HCT116 (cell line): ENCODE results near the gene PIGC. TPM values are rescaled to one million over a fixed set of nuclear protein-coding genes. Genes with fewer than 3 reads are reported as not detected.

Experiments used
- ATAC-seq: fragments of 200-7000 bp; cut with Tn5 transposase; 2 replicates; pipeline ENCODE4 v1.9.1; 2020; ENCODE audit warnings: mild to moderate bottlenecking, moderate library complexity
- BruUV-seq: library from RNA; stranded (reverse); fragments of 400-500 nt; replicated peaks from 2 replicates; lab custom pipeline; 2021; lab: Mats Ljungman, UMichigan
- CTCF ChIA-PET: fragments of 300-600 bp; sonication (Branson Sonifier 250); formaldehyde crosslinking; loops from one replicate; lab custom pipeline; 2021; ENCODE audit warnings: antibody characterized with exemption; lab: Charles Lee
- POLR2A ChIA-PET: fragments of 300-600, 350-600 bp; sonication (Branson Sonifier 250); formaldehyde crosslinking; loops from one replicate; lab custom pipeline; 2021; ENCODE audit warnings: antibody characterized with exemption; lab: Charles Lee
- RAD21 ChIA-PET, 2 experiments: fragments of 300-600 bp; sonication (Branson Sonifier 250); formaldehyde crosslinking; loops; one replicate each; lab custom pipeline; 2023; ENCODE audit warnings: low total read pairs in 2 of 2; ENCODE audit not compliant: uncharacterized antibody in 2 of 2, unreplicated experiment in 2 of 2, low non-redundant PET in 1 of 2; lab: Charles Lee
- DNase-seq: peaks from one replicate; pipeline ENCODE4 v3.0.0-alpha.2; 2010; ENCODE audit warnings: low read depth, low spot score
- H2AFZ ChIP-seq: fragments of 200-600 bp; shearing (Covaris generic), sonication (generic); 2 replicates; pipeline ENCODE4 v1.6.1; 2017; ENCODE audit warnings: low read depth, mixed run types, mixed read lengths, antibody characterized with exemption, low read length; ENCODE audit not compliant: poor library complexity, severe bottlenecking
- H3K27ac ChIP-seq: 2 replicates; pipeline ENCODE4 v1.5.1; 2012; ENCODE audit warnings: low read depth, low read length
- H3K27me3 ChIP-seq: fragments of 200-600 bp; sonication (generic); 2 replicates; pipeline ENCODE4 v1.6.1; 2016; ENCODE audit warnings: mixed run types, low read length, mixed read lengths; ENCODE audit not compliant: insufficient read depth
- H3K36me3 ChIP-seq, 2 experiments: fragments of 200-500 bp in 1 of 2; fragments of 200-600 bp in 1 of 2; sonication (Bioruptor generic) in 1 of 2; sonication (generic) in 1 of 2; 2 replicates each; pipeline versions ENCODE4 v1.5.1 to v1.6.1; 2014 to 2016; ENCODE audit warnings: low read length in 2 of 2, inconsistent platforms in 1 of 2, mixed read lengths in 1 of 2, mixed run types in 1 of 2; ENCODE audit not compliant: insufficient read depth in 2 of 2, control insufficient read depth in 1 of 2
- H3K4me1 ChIP-seq, 2 experiments: fragments of 200-600 bp in 1 of 2; sonication (generic) in 1 of 2; 2 replicates each; pipeline versions ENCODE4 v1.5.1 to v1.6.1; 2012 to 2017; ENCODE audit warnings: low read length in 2 of 2, inconsistent platforms in 1 of 2, mild to moderate bottlenecking in 1 of 2, mixed read lengths in 1 of 2, mixed run types in 1 of 2, moderate library complexity in 1 of 2; ENCODE audit not compliant: insufficient read depth in 2 of 2, control insufficient read depth in 1 of 2
- H3K4me2 ChIP-seq: fragments of 200-600 bp; sonication (generic); 2 replicates; pipeline ENCODE4 v1.6.1; 2017; ENCODE audit warnings: mixed run types, low read length, mixed read lengths
- H3K4me3 ChIP-seq, 2 experiments: fragments of 200-600 bp in 1 of 2; sonication (generic) in 1 of 2; replicated peaks in 1 of 2; 2 replicates each; pipeline ENCODE4 v1.5.1; 2011 to 2016; ENCODE audit warnings: low read length in 2 of 2, control low read depth in 1 of 2, low read depth in 1 of 2, mild to moderate bottlenecking in 1 of 2, mixed read lengths in 1 of 2, mixed run types in 1 of 2
- H3K79me2 ChIP-seq: fragments of 200-600 bp; sonication (generic); 2 replicates; pipeline ENCODE4 v1.6.1; 2017; ENCODE audit warnings: mild to moderate bottlenecking, mixed run types, low read length, moderate library complexity, mixed read lengths; ENCODE audit not compliant: insufficient read depth
- H3K9ac ChIP-seq: fragments of 200-600 bp; sonication (generic); 2 replicates; pipeline ENCODE4 v1.6.1; 2016; ENCODE audit warnings: low read length, mixed read lengths
- H3K9me2 ChIP-seq: fragments of 200-600 bp; sonication (generic), shearing (Covaris generic); 2 replicates; pipeline ENCODE4 v1.6.1; 2017; ENCODE audit warnings: mixed run types, mild to moderate bottlenecking, moderate library complexity; ENCODE audit not compliant: insufficient read depth
- H3K9me3 ChIP-seq, 2 experiments: fragments of 200-500 bp in 1 of 2; fragments of 200-600 bp in 1 of 2; sonication (Bioruptor generic) in 1 of 2; sonication (generic) in 1 of 2; 2 replicates each; pipeline ENCODE4 v1.6.1; 2014 to 2017; ENCODE audit warnings: low read length in 2 of 2, mixed read lengths in 2 of 2, inconsistent platforms in 1 of 2, low read depth in 1 of 2, mild to moderate bottlenecking in 1 of 2, mixed run types in 1 of 2, moderate library complexity in 1 of 2; ENCODE audit not compliant: control insufficient read depth in 1 of 2, insufficient read depth in 1 of 2
- H4K20me1 ChIP-seq: fragments of 200-600 bp; sonication (generic), shearing (Covaris generic); 2 replicates; pipeline ENCODE4 v1.6.1; 2017; ENCODE audit warnings: mixed run types, mild to moderate bottlenecking, moderate library complexity; ENCODE audit not compliant: insufficient read depth
- CBX3 ChIP-seq: IDR thresholded peaks from 2 replicates; pipeline ENCODE4 v1.6.1; 2012; ENCODE audit warnings: low read depth
- CEBPB ChIP-seq: IDR thresholded peaks from 2 replicates; pipeline ENCODE4 v1.6.1; 2012; ENCODE audit warnings: low read depth
- EGR1 ChIP-seq: IDR thresholded peaks from 2 replicates; pipeline ENCODE4 v1.6.1; 2012; ENCODE audit warnings: low read depth
- EZH2phosphoT487 ChIP-seq: fragments of 200-600 bp; IDR thresholded peaks from 2 replicates; pipeline ENCODE4 v1.6.1; 2018; ENCODE audit warnings: antibody characterized with exemption, borderline replicate concordance
- JUND ChIP-seq: IDR thresholded peaks from 2 replicates; pipeline ENCODE4 v1.6.1; 2012
- RAD21 ChIP-seq: IDR thresholded peaks from 2 replicates; pipeline ENCODE4 v1.6.1; 2012; ENCODE audit warnings: low read depth, mild to moderate bottlenecking
- REST ChIP-seq: IDR thresholded peaks from 2 replicates; pipeline ENCODE4 v1.6.1; 2012; ENCODE audit warnings: low read depth
- SRF ChIP-seq: IDR thresholded peaks from 2 replicates; pipeline ENCODE4 v1.6.1; 2012; ENCODE audit warnings: low read depth
- ZNF274 ChIP-seq: fragments of 200-500 bp; sonication (Bioruptor generic); IDR thresholded peaks from 2 replicates; pipeline ENCODE4 v1.6.1; 2014; ENCODE audit warnings: mild to moderate bottlenecking, low read depth, low read length, inconsistent platforms
- intact Hi-C: fragments of 100-400 bp; cut with micrococcal nuclease; formaldehyde crosslinking; loops from 2 replicates; pipeline ENCODE4 v1.10.0; 2022
- total RNA-seq: library from RNA; stranded (reverse); gene quantifications from one replicate; pipeline ENCODE4 v1.2.1, GENCODE V29; 2021; ENCODE audit not compliant: unreplicated experiment
- TF ChIP-seq, protein P1 (sequence below), 3 experiments: fragments of 200-600 bp in 1 of 3; sonication (generic) in 1 of 3; IDR thresholded peaks in 2 of 3; conservative IDR thresholded peaks in 1 of 3; 2 replicates each; pipeline ENCODE4 v1.5.1; 2012 to 2017; ENCODE audit warnings: low read depth in 2 of 3, low read length in 2 of 3, antibody characterized with exemption in 1 of 3, borderline replicate concordance in 1 of 3, control low read depth in 1 of 3, mild to moderate bottlenecking in 1 of 3, mixed read lengths in 1 of 3, mixed run types in 1 of 3, moderate library complexity in 1 of 3; ENCODE audit not compliant: insufficient read depth in 1 of 3

The PIGC gene
- total RNA-seq, 1 experiment from 2014 or later, result 11.9 TPM

DNA sequence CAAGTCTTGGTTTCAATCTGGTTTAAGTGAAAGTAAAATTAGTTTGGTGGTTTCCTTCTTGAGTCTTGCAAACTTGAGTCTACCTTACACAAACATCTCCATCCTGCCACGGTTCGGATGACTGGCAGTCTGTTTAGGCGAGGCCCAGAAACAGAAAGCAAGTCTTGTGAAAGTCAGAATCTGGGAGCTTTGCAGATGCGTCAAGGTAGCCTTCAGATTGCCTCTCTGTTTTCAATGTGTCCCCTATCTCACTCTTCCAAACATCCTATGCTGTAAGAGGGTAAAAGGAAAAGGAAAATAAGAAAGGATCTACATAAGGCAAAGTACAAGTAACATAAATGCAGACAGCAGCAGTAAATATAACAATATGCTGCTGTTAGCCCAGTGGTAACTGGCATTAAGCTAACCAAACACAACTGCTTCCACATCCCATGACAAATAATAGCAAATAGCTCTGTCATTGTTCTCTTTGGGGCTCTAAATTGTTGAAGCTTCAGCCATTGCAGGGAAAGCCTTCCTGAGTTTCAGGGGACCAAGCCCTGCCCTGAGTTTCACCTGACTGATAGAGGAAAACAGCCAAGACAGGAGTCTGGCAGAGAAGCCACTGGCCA is 49.6 kb downstream of the PIGC start (continued):
- no peak for TF ChIP-seq ZNF274

- ATAC-seq, result no peak
- Histone ChIP-seq H3K79me2 (no peaks in the 10 kb centered on the region), H3K9me3 (no peaks in the 10 kb centered on the region), H3K4me1 (no peaks in the 10 kb centered on the region), H3K4me2 (no peak overlapping the region), H3K4me3 (no peak overlapping the region), H2AFZ (no peak overlapping the region), H3K9ac (no peak overlapping the region), H4K20me1 (no peaks in the 10 kb centered on the region), H3K27ac (no peak overlapping the region), H3K36me3 (no peaks in the 10 kb centered on the region), H3K9me2 (no peaks in the 10 kb centered on the region), H3K27me3 (no peaks in the 10 kb centered on the region)
- POLR2A ChIA-PET, result no interaction called here
- intact Hi-C loops, result no loop called here
- CTCF ChIA-PET, result no interaction called here
- no peak for DNase-seq
- TF ChIP-seq, protein P1, sequence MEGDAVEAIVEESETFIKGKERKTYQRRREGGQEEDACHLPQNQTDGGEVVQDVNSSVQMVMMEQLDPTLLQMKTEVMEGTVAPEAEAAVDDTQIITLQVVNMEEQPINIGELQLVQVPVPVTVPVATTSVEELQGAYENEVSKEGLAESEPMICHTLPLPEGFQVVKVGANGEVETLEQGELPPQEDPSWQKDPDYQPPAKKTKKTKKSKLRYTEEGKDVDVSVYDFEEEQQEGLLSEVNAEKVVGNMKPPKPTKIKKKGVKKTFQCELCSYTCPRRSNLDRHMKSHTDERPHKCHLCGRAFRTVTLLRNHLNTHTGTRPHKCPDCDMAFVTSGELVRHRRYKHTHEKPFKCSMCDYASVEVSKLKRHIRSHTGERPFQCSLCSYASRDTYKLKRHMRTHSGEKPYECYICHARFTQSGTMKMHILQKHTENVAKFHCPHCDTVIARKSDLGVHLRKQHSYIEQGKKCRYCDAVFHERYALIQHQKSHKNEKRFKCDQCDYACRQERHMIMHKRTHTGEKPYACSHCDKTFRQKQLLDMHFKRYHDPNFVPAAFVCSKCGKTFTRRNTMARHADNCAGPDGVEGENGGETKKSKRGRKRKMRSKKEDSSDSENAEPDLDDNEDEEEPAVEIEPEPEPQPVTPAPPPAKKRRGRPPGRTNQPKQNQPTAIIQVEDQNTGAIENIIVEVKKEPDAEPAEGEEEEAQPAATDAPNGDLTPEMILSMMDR (IDR thresholded peaks at IDR 0.05 in 2 of 3, conservative IDR thresholded peaks at IDR 0.05 in 1 of 3; ENCODE audit: borderline replicate concordance in 1 of 3, insufficient read depth in 1 of 3, low read depth in 2 of 3, low read length in 2 of 3), result no peak
- TF ChIP-seq RAD21 (no peak), CBX3 (no peak), SRF (no peak), CEBPB (no peak), EZH2phosphoT487 (no peak), JUND (no peak), EGR1 (no peak), REST (no peak)
- RAD21 ChIA-PET, result no interaction called here
- no TSS peak for BruUV-seq
Observed at GRCh38 chr1:172393354-172393753, 50.5 kb downstream of the PIGC start.
